HS-27A (cell line): Measurements from ENCODE around the gene ARHGEF37.
"Not testable (repeated sequence)": the region's sequence is repeated elsewhere in the genome, so short reads cannot be mapped to it uniquely, and the experiment has no call there.

Source experiments
- DNase-seq: peaks from one replicate; pipeline ENCODE4 v3.0.0-alpha.2; 2012; ENCODE audit warnings: low read depth, missing footprints

ARHGEF37 gene, protein sequence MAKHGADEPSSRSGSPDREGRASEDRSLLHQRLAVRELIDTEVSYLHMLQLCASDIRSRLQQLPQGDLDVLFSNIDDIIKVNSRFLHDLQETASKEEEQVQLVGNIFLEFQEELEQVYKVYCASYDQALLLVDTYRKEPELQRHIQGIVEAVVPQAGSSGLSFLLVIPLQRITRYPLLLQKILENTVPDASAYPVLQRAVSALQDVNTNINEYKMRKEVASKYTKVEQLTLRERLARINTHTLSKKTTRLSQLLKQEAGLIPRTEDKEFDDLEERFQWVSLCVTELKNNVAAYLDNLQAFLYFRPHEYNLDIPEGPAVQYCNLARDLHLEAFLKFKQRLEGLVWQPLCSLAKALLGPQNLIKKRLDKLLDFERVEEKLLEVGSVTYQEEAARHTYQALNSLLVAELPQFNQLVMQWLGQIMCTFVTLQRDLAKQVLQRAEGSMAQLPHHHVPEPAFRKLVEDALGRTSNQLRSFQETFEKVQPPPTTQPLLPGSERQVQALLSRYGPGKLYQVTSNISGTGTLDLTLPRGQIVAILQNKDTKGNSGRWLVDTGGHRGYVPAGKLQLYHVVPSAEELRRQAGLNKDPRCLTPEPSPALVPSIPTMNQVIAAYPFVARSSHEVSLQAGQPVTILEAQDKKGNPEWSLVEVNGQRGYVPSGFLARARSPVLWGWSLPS

DNA sequence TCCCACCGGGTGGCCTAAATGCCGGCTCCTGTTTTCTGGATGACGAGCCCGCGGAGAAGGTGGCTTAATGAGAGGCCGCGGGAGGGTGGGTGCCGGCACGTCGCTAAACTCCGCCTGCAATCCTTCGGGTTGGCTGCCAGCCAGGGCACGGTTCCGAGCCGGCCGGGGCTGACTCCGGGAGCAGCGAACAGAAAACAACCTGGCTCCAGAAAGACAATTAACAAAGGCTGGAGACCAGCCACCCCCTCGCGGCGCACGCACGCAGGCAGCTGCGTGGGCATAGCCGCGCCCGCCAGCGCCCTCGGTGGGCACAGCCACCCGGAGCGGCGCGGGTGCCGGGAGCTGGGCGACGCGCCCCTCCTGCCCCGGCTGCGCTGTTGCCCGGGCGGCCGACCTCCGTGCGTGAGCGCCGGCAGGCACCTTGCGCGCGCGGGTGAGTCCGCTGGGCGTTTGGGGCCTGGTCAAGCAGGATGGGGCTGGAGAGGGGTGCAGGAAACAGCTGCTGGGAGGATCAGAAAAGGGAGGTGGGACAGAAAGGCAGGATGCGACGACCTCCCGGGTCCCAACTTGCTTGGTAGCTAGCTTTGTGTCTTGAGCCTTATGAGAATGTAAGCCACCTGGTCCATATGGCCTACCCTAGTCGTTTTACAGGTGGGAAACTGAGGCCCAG lies at the start of gene ARHGEF37:
TSS of gene ARHGEF37 (plus strand) at position 307 of the 670 bp plus-strand sequence. CDS start 16,272 bp downstream, outside the sequence.
- DNase-seq: no peak

DNA sequence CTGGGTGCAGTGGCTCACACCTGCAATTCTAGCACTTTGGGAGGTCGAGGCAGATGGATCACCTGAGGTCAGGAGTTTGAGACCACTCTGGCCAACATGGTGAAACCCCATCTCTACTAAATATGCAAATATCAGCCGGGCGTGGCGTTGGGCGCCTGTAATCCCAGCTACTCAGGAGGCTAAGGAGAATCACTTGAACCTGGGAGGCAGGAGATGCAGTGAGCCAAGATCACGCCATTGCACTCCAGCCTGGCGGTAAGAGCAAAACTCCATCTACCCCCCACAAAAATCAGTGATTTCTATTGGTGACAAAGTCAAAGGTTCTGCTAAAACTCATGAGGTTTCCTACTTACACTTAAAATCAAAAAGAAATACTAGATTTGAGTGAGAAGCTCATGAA lies 48.9 kb upstream of the ARHGEF37 start:
- no peak for DNase-seq

DNA sequence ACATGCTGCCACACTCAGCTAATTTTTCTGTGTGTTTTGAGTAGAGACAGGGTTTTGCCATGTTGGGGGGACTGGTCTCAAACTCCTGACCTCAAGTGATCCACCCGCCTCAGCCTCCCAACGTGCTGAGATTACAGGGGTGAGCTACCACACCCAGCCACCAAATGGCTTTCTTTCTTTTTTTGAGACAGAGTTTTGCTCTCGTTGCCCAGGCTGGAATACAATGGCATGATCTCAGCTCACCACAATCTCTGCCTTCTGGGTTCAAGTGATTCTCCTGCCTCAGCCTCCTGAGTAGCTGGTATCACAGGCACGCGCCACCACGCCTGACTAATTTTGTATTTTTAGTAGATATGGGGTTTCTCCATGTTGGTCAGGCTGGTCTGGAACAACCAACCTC lies 45.5 kb upstream of the ARHGEF37 start:
- not testable (repeated sequence) for DNase-seq

DNA sequence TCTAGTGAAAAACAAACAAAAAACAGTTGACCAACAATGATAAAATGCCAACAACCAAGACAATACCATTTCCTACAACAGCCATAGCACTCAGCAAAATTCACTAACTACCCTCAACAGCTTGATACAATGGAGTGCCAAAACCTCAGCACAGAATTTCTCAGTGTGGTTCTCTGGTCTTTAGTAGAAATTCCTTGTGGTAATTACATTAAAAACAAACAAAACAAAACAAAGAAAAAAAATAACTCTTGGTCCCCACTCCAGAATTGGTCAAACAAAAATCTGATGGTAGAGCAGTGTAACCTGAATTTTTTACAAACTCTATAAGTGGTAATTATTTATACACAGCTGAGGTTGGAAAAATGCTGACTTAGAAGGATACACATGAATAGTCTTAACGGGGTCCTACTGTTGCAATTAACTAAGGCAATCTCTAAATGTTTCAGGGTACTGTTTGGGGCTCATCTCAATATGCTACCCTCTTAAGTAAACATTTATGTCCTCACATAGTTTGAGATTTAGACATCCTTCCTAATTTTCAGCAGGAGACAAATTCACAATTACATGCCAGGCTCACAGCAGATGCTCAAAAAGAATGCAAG lies 43.8 kb upstream of the ARHGEF37 start:
- DNase-seq: no peak

DNA sequence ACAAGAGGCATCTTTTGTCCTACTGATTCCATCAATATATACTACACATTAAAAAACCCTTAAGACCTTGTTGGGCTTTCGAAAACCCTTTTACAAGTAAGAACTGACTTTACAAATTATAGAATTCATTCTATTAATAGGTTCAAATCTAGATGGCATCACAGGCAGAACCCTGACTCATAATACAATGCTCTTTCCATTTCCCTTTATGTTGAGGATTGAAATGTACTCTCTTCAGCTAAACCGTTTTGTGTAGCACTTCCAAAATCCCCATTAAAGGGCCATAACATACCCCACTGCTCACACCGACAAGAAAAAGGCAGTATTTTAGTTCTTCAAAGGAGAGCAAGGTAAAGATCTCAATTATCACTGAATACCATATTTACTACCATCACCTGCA lies 41.2 kb upstream of the ARHGEF37 start:
- DNase-seq: no peak

DNA sequence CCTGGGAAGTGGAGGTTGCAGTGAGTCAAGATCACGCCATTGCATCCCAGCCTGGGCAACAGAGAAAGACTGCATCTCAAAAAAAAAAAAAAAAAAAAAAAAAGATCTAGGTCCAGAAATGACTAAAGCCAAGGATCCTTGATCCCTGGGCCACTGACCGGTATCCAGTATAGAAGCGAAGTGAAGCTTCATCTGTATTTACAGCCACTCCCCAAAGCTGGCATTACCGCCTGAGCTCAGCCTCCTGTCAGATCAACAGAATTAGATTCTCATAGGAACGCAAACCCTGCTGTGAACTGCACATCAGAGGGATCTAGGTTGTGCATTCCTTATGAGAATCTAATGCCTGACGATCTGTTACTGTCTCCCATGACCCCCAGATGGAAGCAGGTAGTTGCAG lies 39.4 kb upstream of the ARHGEF37 start:
- no peak for DNase-seq

DNA sequence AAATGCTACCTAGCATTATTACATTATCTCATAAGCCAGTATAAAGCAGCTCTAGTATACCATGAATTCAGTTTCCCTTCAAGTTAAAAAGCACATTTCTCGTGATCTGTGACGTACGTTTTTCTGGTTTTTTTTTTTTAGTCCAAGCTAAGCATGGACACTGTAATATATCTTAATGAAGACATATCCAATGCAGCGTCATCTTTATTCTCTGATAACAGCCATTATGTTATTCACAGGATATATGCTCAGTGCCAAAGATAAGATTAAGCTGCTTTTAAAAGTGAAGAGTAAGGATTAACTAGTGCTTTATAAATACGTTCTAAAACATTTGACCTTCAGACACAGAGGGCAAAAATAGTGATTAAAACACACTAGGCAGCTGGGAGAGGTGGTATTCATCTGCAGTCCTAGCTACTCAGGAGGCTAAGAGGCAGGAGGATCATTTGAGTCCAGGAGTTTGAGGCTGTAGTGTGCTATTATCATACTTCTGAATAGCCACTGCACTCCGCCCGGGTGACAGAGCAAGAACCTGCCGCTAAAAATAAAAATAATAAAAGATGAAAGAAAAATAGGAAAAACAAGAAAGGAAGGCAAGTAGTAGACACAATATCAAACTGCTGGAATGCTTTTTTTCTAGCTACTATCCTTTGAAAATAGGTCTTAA lies 37.8 kb upstream of the ARHGEF37 start:
- no peak for DNase-seq

DNA sequence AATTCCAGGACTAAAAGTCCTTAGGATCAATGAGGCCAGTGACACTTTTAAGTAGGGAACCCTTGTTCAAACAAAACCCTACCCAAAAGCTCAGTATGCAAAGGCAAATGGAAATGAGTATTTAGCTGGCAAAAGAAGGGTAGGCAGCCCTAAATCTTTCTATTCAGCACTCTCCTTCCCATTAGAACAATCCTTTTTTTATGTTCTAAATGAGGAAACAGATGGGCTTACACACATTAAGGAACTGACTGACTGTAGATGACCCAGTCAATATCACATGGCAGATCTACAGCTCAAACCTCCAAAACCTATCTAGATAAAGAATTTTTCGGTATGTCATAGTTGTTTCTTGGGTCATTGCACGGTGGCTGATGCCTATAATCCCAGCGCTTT lies 37.3 kb upstream of the ARHGEF37 start:
- DNase-seq: no peak

DNA sequence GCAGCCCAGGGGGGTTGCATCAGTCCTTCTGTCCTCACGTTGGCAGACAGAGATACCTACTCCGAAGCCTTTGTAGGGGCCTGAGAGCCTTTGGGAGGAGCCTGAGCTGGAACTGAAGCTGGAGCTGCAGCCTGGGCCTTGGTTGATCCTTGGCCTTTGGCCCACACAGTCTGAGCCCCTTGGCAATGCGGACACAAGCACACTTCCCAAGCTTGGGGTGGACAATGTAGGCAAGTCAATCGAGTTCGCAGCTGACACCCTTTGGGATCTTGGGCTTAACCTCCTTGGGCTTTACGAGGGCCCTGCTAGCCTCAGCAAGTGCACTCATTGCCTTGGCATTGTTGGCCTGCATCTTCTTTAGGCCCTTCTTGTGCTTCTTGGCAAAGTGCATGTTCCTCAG lies 36.0 kb upstream of the ARHGEF37 start:
- no peak for DNase-seq

DNA sequence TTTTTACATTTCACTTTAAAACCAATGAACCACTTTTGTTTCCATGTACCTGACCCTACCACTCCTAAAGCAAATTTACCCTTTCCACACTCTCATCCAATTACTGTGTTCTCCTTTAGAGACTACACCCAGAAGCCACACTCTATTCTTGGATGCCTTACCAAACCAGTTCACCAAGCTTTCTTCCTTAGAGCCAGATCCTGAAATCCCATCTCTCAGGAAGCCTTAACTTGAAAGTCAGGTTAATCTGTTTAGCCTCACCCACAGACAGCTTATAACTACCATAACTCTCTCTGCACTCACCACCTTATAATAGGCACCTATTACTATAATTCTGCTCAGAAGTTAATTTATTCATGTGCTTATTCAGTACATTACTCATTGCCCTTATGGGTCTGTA lies 34.3 kb upstream of the ARHGEF37 start:
- no peak for DNase-seq

DNA sequence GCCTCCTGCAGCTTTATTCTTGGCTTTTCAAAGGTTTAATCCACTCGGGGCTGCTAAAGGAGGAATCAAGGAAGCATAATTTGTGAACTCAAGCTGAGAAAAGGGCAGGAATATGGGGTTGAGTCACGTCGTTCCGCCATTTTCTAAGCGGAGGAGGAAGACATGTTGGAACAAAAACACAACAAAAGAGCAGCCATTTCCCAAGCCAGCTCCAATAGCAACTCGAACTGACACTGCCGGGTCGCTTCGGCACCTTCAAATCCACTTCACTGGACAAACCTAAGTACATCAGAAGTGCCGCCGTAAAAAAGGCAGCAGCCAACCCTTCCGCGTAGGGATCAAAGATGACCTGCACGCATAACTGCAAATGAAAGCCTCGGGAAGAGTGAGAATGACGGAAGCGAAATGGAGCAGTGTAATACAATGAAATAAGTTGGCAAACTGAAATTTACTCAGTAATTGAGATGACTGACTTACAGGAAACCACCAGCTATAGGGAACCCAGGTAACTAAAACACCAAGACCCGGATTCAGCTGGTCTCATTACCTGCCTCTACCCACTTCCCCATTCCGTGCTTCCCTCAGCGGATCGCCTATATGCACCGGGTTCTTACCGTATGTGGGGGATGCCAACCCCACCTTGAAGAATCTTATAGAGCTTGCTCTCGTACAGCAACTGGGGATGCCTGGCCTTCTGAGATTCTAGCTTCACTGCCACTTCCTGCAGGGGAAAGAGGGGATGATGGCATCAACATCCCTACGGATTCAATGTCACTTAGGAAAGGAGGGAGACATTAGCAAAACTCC lies 31.6 kb upstream of the ARHGEF37 start:
- no peak for DNase-seq

DNA sequence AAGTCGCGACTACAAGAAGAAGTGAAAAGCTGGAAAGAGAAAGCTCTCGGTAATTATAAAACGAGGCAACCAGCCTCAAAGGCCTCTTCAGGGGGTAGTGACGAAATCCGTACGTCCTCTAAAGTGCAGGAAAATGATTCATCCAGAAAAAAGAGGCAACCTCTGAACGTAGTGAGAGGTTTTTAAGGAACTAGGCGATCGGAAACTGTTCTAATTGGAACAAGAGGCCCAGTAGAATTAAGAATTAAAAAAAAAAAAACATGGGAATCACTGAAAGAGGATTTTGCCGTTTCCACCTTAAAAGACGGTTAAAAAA lies 31.1 kb upstream of the ARHGEF37 start:
- DNase-seq: no peak

DNA sequence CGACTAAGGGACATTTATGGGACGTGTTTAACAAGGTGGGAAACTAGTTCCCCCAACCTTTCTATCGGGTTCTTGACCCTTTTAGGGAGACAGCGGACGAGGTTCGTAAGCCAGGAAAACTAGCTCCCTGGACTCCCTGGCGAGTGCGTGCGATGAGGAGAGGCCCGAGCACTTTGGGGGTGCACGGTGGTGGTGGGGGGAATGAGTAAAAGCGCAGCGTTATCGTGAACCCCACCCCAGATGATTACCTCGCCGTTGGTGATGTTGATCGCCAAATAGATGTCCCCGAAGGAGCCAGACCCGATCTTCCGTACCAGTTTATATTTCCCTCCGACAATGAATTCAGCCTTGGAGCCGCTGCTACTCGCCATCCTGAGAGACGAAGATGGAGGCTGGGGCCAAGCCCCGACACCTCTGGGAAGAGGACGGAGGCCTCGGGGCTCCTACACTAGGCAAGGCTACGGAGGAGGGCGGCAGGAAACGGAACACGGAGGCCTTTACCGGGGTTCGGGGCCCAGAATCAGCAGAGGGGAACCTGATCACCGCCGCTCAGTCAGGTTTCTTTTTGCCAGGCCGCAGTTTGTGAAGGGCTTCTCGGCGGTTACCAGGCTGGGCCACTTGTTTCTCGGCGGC lies 30.6 kb upstream of the ARHGEF37 start:
- no peak for DNase-seq

DNA sequence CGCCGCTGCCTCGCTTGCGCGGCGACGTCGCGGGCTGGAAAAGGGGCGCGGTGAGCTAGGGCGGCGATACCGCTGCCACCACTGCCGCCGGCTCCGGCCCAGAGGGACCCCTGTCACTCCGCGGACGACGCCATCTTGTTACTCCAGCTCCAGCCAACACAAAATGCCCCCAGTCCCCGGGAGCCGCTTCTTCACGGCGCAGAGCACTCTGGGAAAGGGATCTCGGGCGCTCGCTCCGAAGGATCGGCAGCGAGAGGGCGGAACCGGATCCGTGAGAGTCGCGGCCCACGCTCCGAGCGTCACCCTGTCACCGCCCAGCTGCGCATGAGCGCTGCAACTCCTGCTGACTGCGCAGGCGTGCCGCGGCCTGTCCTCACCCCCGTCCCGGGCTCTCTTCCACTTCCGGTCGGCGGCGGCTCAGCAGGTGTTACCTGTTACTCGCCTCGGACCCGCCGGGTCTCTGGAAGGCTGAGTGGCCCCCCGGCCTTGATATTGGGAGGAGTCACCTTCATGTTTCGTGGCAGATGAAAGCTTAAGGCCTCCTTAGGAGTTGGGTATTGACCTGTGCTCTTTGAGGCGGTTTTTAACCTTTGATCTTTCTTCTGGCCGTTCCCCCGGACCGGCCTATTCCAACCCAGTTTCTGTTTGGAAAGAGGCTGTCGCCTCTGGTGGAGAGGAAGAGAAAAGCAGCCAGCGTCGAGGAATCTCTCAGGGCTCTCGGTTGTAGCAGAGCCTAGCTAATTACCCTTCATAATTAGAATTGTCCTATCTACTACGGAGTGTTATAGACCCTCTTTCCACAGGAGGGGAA lies 29.9 kb upstream of the ARHGEF37 start, which contains the start of gene CSNK1A1:
TSS of gene CSNK1A1 (minus strand) at position 213 of the 811 bp plus-strand sequence. CDS start 475 bp downstream, outside the sequence.
- DNase-seq: peak; percentile 84

DNA sequence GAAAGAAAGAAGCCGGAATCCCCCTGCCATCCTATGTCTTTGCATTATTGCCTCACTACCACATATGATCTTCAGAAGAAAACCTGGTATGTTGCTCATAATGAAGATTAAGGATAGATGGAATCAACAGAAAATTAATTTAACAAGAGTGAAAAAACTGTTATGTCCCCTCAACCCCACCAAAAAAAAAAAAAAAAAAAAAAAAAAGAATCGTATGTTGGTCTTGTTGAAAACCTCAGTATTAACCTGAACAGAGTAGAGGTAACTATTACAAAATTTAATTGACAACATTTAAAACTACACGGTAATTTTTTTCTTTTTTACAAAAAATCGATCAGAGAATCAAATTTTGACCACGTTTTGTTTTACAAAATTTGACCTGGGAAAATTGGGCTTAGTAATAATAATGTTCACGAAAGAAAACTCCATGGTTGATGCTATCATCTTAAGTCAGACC lies 29.2 kb upstream of the ARHGEF37 start:
- no peak for DNase-seq

DNA sequence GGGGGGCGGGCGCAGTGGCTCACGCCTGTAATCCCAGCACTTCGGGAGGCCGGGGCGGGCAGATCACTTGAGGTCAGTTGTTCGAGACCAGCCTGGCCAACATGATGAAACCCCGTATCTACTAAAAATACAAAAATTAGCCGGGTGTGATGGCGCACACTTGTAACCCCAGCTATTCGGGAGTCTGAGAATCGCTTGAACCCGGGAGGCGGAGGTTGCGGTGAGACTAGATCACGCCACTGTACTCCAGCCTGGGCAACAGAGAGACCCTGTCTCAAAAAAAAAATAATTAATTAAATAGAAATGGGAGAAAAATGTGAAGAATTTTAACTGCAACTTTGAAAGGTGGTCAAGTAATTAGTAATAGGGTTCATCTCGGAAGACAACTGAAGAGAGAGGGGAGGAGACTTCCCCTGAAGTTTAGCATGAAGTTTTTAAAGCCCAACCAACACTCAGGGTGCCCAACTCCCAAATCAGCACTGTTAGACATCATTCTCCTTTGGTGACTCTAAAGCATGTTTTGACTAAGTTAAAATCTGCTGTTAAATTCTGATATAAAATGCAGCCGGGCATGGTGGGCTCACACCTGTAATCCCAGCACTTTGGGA lies 28.6 kb upstream of the ARHGEF37 start:
- DNase-seq: no peak

DNA sequence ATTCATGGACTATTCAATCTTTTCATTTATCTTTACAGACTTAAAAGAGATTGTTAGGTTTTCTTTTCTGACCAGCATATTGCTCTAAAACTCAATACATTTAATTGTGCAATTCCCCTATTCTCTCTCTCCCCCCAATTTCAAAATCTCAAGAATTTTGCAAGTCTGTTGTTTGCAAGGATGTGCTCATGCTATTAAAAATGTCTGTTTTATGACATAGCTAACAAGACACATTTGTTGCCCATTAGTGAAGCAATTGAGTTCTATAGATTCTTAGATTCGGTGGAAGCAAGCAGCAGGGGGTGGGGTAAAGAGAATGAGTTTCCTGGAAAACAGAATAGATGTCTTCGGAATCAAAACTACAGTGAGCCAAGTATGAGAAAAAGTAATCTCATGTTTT lies 21.6 kb upstream of the ARHGEF37 start:
- DNase-seq: no peak

DNA sequence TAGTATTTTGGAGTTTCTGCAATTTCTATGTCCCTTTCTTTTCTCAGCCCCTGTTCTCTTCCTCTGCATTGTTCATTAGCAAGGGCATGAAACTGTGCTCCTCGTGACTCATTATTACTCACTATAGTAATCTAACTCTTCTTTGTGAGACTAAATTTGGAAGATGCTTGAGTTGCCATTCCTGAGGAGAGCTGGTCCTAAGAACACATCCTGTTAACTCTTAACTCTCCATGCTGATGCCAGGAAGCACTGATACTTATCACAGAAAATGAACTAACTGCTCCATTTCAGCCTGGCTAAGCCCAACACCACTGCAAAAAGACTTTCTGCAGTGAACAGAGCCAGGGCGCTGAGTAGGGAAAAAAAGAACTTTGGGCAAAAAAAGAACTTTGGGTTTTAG lies 19.4 kb upstream of the ARHGEF37 start:
- DNase-seq: no peak

DNA sequence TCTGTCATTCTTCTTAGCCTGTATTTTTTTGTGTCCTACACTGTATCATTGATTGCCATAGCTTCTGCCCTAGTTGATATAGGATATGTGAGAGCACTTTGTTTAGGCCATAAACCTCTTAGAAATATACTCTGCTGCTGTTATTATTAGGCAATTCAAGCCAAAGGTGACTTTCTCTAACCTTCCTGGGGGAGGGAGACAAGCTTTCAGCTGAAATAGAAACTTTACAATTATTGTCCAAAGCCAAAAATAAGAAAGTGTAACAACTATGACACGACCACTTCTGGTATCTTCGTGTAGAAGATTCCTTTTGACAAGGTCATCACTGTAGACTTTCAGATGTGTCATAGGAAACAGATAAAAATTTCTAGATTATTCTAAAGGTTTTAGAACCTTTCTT lies 17.8 kb upstream of the ARHGEF37 start:
- DNase-seq: no peak
